Brain microvascular endothelial cell (primary cell): ENCODE data around the gene ISL1.

Experiments used
- DNase-seq: peaks from one replicate; pipeline ENCODE4 v3.0.0-alpha.2; 2020
- H3K27ac ChIP-seq: fragments of 250-450 bp; sonication (Bioruptor Pico); 2 replicates; pipeline ENCODE4 v1.5.1; 2020; ENCODE audit warnings: mild to moderate bottlenecking, moderate library complexity
- H3K27me3 ChIP-seq: fragments of 250-450 bp; sonication (Bioruptor Pico); replicated peaks from 2 replicates; pipeline ENCODE4 v1.5.1; 2020; ENCODE audit warnings: mild to moderate bottlenecking
- H3K36me3 ChIP-seq: fragments of 250-450 bp; sonication (Bioruptor Pico); replicated peaks from 2 replicates; pipeline ENCODE4 v1.5.1; 2020; ENCODE audit warnings: mild to moderate bottlenecking
- H3K4me3 ChIP-seq: 2 replicates; pipeline ENCODE4 v1.5.1; 2011; ENCODE audit warnings: low read depth, mild to moderate bottlenecking, control low read depth, low read length, moderate library complexity
- in situ Hi-C: cut with HindIII; loops from 2 replicates; pipeline ENCODE4 v1.10.0; 2017; ENCODE audit warnings: low sequenced_read_pairs, low pct_ligation_motif_present
- TF ChIP-seq, protein P1 (sequence below): IDR thresholded peaks from 2 replicates; pipeline ENCODE4 v1.5.1; 2011; ENCODE audit warnings: low read depth, mild to moderate bottlenecking, moderate library complexity, low read length, control low read depth, inconsistent platforms; ENCODE audit errors: missing control alignments

ISL1 gene

DNA sequence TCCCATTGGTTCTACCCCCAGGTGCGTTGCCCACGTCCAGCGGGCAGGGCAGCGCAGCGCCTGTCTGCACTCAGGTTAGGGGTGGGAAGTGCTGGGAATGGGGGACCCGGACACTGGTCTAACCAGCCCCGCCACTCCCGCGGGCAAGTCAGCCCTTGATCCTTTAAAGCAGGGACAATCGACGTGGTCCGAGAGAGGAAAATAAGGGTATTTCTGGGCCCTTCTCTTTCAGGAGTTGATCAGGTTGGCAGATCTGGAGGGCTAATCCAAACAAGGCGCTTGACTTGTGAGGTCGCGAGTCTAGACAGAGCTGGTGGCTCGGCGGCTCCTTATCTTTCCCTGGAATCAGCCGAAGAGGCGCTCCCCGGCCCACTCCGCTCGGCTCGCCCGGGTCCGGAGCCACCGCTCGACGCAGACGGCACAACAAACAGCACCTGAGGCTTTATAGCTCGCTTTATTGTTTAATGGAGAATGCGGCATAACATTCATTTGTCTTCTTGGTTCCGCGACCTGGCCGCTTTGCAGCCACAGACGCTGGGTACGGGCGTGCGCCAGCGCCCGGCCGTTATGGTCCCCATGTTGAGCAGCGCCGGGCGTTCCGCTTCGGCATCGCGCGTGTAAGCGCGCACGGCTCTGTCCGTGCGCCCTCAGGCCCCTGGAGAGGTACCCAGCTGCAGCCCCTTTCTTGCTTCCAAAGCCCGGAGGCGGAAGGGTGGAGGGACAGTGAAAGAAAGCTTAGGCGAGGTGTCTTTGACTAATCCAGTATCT lies 15.8 kb downstream of the ISL1 start:
- in situ Hi-C loops: no loop called here
- no peak overlapping the region for H3K27ac ChIP-seq
- DNase-seq: no peak
- TF ChIP-seq, protein P1, sequence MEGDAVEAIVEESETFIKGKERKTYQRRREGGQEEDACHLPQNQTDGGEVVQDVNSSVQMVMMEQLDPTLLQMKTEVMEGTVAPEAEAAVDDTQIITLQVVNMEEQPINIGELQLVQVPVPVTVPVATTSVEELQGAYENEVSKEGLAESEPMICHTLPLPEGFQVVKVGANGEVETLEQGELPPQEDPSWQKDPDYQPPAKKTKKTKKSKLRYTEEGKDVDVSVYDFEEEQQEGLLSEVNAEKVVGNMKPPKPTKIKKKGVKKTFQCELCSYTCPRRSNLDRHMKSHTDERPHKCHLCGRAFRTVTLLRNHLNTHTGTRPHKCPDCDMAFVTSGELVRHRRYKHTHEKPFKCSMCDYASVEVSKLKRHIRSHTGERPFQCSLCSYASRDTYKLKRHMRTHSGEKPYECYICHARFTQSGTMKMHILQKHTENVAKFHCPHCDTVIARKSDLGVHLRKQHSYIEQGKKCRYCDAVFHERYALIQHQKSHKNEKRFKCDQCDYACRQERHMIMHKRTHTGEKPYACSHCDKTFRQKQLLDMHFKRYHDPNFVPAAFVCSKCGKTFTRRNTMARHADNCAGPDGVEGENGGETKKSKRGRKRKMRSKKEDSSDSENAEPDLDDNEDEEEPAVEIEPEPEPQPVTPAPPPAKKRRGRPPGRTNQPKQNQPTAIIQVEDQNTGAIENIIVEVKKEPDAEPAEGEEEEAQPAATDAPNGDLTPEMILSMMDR: no peak
- H3K27me3 ChIP-seq: peaks cover 10% of the 10 kb centered on the region
- H3K4me3 ChIP-seq: no peak overlapping the region
- no peaks in the 10 kb centered on the region for H3K36me3 ChIP-seq

DNA sequence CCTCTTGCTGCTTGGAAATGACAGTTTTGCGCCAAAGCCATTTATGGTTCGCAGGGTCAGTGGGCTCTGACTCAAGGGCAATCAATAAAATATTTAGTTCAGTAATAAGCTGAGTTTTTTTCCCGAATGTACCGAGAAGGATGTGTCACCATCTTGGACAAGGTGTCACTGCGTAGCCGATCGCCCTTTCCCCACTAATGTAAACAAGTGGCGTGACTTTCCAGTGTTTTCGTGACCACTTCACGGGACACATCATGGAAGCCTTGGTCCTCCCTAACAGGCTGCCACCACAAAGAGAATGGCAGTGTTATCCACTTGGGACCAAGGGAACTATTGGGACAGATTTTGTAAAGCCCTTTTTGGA lies 16.4 kb downstream of the ISL1 start:
- no peaks in the 10 kb centered on the region for H3K36me3 ChIP-seq
- no peak overlapping the region for H3K27ac ChIP-seq
- no peak overlapping the region for H3K4me3 ChIP-seq
- in situ Hi-C loops: no loop called here
- DNase-seq: no peak
- TF ChIP-seq, protein P1: no peak
- H3K27me3 ChIP-seq: peaks cover 10% of the 10 kb centered on the region

DNA sequence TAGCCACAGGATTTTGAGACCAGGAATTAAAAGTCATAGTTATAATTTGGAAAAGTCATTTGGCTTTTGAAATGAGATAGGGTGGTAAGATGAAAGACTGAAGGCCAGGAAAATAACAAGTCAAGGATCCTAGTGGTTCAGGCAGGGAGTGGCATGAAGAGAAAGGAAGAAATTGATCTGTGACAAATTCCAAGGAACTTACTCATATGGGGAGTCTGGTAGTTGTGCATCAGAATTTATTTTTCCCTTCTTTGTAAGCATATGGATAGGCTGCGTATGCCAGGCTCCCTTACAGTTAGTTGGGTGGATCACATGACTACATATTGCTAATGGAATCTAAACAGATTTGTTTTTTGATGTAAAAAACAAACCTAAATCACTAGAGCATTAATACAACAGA lies 21.0 kb downstream of the ISL1 start:
- H3K27ac ChIP-seq: no peak overlapping the region
- no peaks in the 10 kb centered on the region for H3K36me3 ChIP-seq
- in situ Hi-C loops: no loop called here
- no peak overlapping the region for H3K4me3 ChIP-seq
- no peak for DNase-seq
- H3K27me3 ChIP-seq: peaks cover under 1% of the 10 kb centered on the region
- TF ChIP-seq, protein P1: no peak

DNA sequence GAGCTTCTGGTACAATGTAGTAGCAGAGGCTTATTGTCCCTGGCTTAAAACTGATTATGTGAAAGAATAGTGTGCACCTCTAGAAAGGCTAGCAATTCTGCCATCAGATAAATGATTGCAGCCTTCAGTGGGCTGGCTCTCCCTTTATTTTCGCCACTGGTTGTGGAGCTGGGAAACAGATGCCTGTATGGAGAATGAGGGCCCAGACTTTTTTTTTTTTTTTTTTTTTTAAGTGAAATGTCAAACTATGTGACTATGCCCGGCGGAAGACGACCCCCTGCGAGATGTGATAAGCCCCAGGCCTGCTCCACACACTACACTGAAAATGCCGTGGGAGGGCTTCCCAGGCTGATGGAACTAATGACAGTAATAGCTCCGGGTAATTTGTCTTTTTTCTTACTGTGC lies 28.7 kb downstream of the ISL1 start:
- Histone ChIP-seq H3K36me3 (no peaks in the 10 kb centered on the region), H3K27me3 (no peaks in the 10 kb centered on the region), H3K4me3 (no peak overlapping the region), H3K27ac (no peak overlapping the region)
- DNase-seq: no peak
- TF ChIP-seq, protein P1: no peak
- in situ Hi-C loops: no loop called here

DNA sequence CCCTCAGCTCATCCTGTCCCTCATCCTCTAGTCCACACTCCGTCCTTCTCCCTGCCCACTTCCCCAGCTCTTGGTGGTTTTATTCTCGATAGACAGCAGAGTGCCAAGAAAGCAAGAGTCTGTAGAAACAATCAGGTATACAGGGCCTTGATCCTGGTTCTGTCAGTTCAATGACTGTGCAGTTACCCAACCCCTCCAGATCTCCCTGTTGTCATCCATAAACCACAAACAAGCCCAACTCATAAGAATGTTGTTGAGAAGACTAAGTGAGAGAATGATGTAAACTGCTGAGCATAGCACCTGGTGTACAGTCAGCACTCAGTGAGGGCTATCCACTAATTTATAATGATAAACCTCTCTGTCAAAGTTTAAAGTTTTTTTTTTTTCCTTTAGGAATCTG lies 31.3 kb downstream of the ISL1 start:
- Histone ChIP-seq H3K27me3 (no peaks in the 10 kb centered on the region), H3K36me3 (no peaks in the 10 kb centered on the region), H3K27ac (no peak overlapping the region), H3K4me3 (no peak overlapping the region)
- DNase-seq: no peak
- in situ Hi-C loops: no loop called here
- TF ChIP-seq, protein P1: no peak

DNA sequence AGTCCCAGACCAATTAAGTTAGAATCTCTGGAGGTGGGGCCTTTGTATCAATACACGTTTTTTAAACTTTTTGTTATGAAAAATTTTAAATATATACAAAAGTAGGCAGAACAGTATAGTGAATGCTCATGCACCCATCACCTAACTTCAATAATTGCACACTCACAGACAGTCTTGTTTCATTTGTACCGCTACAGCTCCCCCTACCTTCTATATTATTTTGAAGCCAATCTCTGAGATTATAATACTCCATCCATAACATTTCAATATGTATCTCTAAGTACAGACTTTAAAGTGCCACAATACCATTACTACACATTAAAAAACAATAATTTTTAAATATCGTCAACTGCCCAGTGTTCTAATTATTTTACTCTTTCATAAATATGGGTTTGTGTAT lies 32.9 kb downstream of the ISL1 start:
- in situ Hi-C loops: no loop called here
- Histone ChIP-seq H3K27me3 (no peaks in the 10 kb centered on the region), H3K27ac (no peak overlapping the region), H3K4me3 (no peak overlapping the region), H3K36me3 (no peaks in the 10 kb centered on the region)
- DNase-seq: no peak
- TF ChIP-seq, protein P1: no peak
